IPS-NIHi11 (cell line): Measurements from ENCODE around the gene TMSB15C.
"Not testable (repeated sequence)": the region's sequence is repeated elsewhere in the genome, so short reads cannot be mapped to it uniquely, and the experiment has no call there.

Source experiments
- DNase-seq: peaks from one replicate; pipeline ENCODE4 v3.0.0; 2012; ENCODE audit warnings: mixed read lengths, low spot score

The TMSB15C gene

DNA sequence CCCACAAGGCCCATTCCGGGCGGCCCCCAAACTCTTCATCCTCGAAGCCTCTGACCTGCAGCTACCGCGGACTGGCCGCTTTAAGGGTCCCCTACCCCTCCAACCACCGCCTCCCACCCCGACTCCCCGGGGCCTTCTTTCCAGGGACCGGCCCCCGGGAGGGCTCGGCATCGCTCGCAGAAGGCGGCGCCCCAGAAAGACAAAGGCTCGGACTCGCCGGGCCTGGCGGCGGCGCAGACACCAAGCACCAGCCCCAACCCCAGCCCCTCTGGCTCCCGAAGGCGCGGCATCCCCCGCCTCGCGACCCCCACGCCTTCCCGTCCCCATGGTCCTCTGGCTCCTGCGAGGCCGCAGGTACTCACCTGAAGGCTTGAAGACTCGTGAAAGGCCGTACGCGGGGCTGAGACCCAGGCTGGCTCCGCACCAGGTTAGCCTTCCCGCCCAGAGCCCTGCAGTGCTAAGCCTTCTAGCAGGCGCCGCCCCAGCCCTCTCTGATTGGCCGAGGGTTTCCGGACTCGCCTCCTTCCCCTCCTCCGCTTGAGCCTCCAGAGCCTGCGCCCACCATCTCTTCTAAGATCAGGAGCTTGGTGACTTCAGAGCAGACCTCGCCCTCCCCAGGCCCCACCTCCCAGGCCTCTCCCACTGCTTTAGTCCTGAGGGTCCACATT lies at the start of gene TMSB15C:
TSS of gene TMSB15C (minus strand) at position 459 of the 668 bp plus-strand sequence.
- DNase-seq, result not testable (repeated sequence)

- DNase-seq, result no peak
Measured at GRCh38 chrX:104122829-104123228, 46.8 kb upstream of the TMSB15C start.

DNA sequence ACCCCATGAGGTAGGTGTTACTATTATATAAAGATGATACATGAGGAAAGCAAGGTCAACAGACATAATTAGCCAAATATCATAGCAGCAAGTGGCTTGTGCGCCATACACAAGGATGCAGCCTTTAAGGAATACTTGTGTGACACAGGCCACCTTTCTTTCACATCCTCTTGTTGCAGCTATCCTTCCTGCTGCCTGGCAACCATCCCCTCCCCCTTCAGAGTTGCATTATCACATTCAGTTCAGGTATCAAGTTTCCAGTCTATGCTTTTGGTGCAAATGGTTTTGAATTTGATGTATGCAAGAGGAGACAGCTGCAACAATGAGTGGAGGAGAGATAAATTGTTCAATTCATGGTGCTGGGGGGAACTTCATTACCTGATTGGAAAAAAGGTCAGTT lies 42.7 kb upstream of the TMSB15C start:
- DNase-seq, result no peak

GRCh38 chrX:104117759-104118158 lies 41.7 kb upstream of the TMSB15C start:
- DNase-seq, result no peak

DNA sequence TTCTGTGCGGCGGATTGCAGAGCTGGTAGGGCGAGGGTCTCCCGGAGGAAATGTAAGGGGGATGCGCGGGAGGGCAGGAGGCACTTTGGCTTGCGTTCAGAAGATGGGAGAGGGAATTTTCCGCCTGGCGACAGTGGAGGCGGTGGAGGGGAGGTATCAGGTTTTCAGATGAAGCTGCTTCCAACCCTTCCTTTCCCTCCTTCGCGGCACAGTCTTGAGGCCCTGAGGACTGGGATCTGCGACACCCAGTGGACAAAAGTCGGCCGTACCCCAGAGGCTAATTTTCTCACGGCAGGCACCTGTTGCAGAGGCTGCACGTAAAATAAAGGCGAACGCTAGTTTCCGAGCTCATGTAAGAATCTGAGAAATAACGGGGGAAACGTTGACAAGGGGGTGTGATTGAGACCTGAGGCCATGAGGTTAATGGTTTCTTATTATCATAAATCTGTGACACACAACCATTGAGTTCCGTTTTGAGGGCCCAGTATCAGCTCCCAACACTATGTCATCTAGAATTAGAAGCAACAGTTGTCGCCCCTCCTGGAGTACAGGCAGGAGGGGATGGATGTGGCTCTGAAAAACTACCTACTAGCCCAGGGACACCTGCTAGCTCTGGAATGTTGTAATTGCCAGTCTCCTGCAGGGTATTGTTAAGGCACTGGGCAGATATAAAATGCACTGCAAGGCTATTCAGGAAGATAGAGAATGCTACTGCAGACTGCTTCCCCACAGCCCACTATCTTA lies 37.4 kb upstream of the TMSB15C start:
- peak; percentile 40 for DNase-seq

DNA sequence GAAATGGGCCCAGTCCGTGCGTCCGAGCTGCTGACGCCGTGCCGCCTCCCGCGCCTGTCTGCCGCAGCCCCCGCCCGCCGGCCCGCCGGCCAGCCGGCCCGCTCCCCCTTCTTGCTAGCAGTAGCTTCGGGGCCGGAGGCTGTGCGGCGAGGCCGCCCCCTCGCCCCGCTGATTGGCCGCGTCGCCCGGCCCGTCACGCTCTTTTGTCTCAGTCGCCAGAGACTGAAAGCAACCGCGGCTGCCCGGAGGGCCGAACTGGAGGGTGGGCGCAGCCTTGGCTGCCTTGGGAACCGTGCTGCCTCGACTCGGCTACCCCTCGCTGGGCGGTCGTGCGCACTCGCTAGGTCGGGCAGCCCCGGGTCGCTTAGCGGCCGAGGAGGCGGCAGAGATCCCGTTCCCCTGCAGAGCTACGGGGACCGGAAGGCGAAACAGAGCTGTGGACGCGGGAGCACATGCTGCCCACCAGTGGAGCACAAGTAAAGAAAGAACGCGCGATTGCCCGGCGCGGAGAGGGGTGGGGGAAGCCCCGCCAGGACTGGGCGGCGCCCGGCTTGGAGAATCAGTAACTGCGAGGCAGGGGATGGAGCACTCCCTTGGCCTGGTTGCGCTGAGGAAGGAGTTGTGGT lies 36.4 kb upstream of the TMSB15C start, which contains the start of gene ZCCHC18:
TSS of gene ZCCHC18 (plus strand) at position 198 of the 626 bp plus-strand sequence. CDS start 1,589 bp downstream, outside the sequence.
- peak; percentile 87 for DNase-seq

DNA sequence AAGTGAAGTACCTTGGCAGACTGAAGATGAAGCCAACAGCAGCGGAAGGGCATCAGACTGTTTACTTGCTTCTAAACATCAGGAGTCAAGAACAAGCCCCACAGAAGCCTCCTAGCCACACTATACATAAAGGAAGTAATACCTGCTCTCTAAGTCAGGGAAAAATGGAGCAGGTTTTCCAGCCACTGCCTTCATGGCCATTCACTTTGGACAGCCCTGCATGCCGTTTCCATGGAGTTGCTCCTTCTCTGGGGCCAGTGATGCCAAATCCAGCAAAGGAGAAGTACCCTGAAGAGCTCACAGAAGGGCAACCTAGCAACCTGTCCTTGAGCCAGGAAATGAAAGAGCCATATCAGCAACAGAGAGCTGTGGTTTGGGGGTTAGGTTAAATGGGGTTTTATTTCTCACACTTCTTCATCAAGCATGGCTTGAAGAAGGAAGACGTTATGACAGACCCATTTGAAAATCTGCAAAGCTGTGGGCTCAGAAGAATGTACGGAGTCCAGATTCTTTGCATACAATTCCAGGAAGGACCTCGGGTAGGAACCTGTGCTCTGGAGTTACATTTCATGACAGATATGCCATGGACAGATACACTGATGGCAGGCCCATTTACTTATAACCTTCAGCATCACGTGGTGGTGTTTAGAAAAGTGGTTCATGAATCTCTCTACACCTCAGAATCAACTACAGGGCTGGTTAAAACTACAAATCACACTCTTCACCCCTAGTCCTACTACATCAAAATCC lies 34.6 kb upstream of the TMSB15C start:
- not testable (repeated sequence) for DNase-seq

- DNase-seq, result no peak
Measured at GRCh38 chrX:104108955-104109354, 32.9 kb upstream of the TMSB15C start.

- no peak for DNase-seq
Measured at GRCh38 chrX:104105330-104106262, 29.6 kb upstream of the TMSB15C start.

GRCh38 chrX:104104676-104105075 lies 28.6 kb upstream of the TMSB15C start:
- no peak for DNase-seq

DNA sequence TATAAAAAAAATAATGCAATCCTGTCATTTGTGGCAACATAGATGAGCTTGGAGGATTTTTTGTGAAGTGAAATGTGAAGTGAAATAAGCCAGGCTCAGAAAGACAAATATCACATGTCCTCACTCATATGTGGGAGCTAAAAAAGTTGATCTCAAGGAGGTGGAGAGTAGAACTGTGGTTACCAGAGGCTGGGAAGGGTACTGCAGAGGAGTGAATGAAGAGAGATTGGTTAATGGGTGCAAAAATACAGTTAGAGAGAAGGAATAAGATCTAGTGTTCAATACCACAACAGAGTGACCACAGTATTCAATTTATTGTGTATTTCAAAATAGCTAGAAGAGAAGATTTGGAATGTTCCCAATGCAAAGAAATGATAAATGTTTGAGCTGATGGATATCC lies 22.9 kb upstream of the TMSB15C start:
- no peak for DNase-seq

- DNase-seq, result peak; percentile 33
Measured at GRCh38 chrX:104098151-104098808, 22.2 kb upstream of the TMSB15C start.

DNA sequence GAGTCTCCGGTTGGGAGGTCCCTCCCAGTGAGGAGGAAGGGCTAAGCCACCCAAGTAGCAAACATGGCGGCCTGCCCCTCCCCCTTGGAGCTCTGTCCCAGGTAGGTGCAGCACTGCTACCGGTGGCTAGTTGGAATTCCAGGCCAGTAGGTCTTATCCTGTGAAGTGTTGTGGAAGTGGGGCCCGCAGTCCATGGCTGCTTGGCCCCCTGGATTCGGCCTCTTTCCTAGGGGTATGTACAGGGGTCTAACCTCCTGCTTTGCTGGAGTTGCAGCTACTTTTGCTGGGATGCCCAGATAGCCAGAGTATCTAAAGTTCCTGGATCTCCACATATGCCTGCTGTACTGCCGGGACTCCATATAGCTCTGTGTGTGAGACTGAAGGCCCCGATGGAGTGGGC lies 9.9 kb upstream of the TMSB15C start:
- DNase-seq, result no peak

- DNase-seq, result no peak
Measured at GRCh38 chrX:104085477-104085876, 9.4 kb upstream of the TMSB15C start.

- no peak for DNase-seq
Measured at GRCh38 chrX:104084534-104085277, 8.7 kb upstream of the TMSB15C start.

- DNase-seq, result no peak
Measured at GRCh38 chrX:104084063-104084462, 8.0 kb upstream of the TMSB15C start.

DNA sequence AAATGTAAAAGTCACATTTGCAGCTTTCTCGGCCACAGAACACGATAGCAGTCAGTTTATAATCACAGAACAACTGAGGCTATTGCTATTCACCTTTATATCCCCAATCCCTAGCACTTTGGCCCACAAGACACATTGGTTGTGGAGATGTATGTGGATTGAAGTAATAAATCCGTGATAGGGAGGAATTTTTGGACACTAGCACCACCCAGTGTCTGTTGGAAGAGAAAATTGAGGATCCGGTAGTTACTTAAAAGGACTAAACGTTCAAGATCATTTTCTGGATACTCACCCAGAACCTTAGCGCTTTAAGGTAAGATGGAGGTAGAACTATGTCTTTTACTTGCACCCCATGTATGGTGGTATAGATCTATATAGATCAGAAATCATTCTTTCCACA lies 1.8 kb upstream of the TMSB15C start:
- DNase-seq, result not testable (repeated sequence)

DNA sequence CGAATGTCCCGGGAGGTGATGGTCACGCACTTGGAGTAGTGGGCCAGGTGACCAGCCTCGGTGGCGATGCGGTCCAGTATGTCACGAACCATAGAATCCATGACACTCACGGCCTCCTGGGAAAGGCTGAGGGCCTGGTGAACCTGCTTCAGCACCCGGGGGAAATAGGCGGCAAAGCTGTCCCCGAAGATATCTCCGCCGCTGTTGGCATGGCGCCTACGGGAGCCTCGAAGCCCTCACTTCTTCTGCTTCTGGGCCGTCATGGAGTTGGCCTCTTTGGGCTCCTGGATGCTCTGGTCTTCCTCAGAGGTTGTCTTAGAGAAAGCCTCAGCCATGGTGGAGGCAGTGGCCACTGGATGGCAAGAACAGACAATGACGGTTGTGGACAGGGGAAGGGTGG lies 13.4 kb downstream of the TMSB15C start:
- not testable (repeated sequence) for DNase-seq

GRCh38 chrX:104054956-104055355 lies 21.1 kb downstream of the TMSB15C start:
- DNase-seq, result not testable (repeated sequence)

GRCh38 chrX:104047171-104047570 lies 28.9 kb downstream of the TMSB15C start:
- no peak for DNase-seq
